H1 (cell line): ENCODE measurements around the gene GNAL. TPM values are rescaled to one million over a fixed set of nuclear protein-coding genes. Genes with fewer than 3 reads are reported as not detected.

Experiments
- CTCF ChIA-PET: fragments of 300-600 bp; sonication (Branson Sonifier 250); formaldehyde crosslinking; loops from one replicate; lab custom pipeline; 2021; ENCODE audit not compliant: partially characterized antibody; lab: Charles Lee
- POLR2A ChIA-PET: fragments of 300-600 bp; sonication (Branson Sonifier 250); formaldehyde crosslinking; loops from one replicate; lab custom pipeline; 2021; ENCODE audit warnings: inconsistent platforms; ENCODE audit not compliant: partially characterized antibody; lab: Charles Lee
- DNase-seq, 2 experiments: peaks; one replicate each; pipeline versions ENCODE4 v3.0.0 to v3.0.0-alpha.2; 2010 to 2022; ENCODE audit warnings: low spot score in 2 of 2, low read depth in 1 of 2, mixed read lengths in 1 of 2
- FAIRE-seq: peaks from 2 replicates; lab custom pipeline; 2011; peaks lifted over from hg19 to GRCh38; lab: Jason Lieb, UNC
- H2AFZ ChIP-seq: 2 replicates; pipeline ENCODE4 v1.8.1; 2012; ENCODE audit warnings: low read length, inconsistent platforms
- H2AK5ac ChIP-seq: 2 replicates; pipeline ENCODE4 v1.6.1; 2013; ENCODE audit warnings: low read depth, low read length
- H2BK120ac ChIP-seq: replicated peaks from 2 replicates; pipeline ENCODE3; 2013; ENCODE audit warnings: low read depth, low read length, inconsistent platforms
- H2BK12ac ChIP-seq: 2 replicates; pipeline ENCODE4 v1.6.1; 2013; ENCODE audit warnings: low read depth, low read length
- H2BK15ac ChIP-seq: 2 replicates; pipeline ENCODE4 v1.6.1; 2013; ENCODE audit warnings: low read length
- H2BK20ac ChIP-seq: 2 replicates; pipeline ENCODE4 v1.6.1; 2013; ENCODE audit warnings: low read length
- H2BK5ac ChIP-seq: 2 replicates; pipeline ENCODE4 v1.6.1; 2013; ENCODE audit warnings: low read depth, low read length
- H3K14ac ChIP-seq: 2 replicates; pipeline ENCODE4 v1.6.1; 2013; ENCODE audit warnings: inconsistent platforms; ENCODE audit not compliant: insufficient read length
- H3K18ac ChIP-seq: 2 replicates; pipeline ENCODE4 v1.6.1; 2013; ENCODE audit warnings: low read length; ENCODE audit errors: extremely low read depth
- H3K23ac ChIP-seq: 2 replicates; pipeline ENCODE4 v1.6.1; 2013; ENCODE audit warnings: inconsistent platforms; ENCODE audit not compliant: insufficient read length
- H3K23me2 ChIP-seq: 2 replicates; pipeline ENCODE4 v1.6.1; 2013; ENCODE audit warnings: low read depth, low read length
- H3K27ac ChIP-seq: 2 replicates; pipeline ENCODE4 v1.6.1; 2011; ENCODE audit warnings: low read depth, low read length, inconsistent platforms
- H3K27me3 ChIP-seq, 4 experiments: replicated peaks in 1 of 4; 1 replicate in 1 of 4; 2 replicates in 3 of 4; pipeline versions ENCODE4 v1.6.1 to v1.8.1; 2011 to 2013; ENCODE audit warnings: low read length in 3 of 4, mild to moderate bottlenecking in 3 of 4, inconsistent platforms in 2 of 4, mixed read lengths in 2 of 4, moderate library complexity in 1 of 4; ENCODE audit not compliant: control insufficient read depth in 3 of 4, insufficient read depth in 3 of 4; ENCODE audit errors: extremely low read depth in 1 of 4
- H3K36me3 ChIP-seq, 4 experiments: 2 replicates each; pipeline versions ENCODE4 v1.6.1 to v1.8.1; 2011 to 2013; ENCODE audit warnings: mild to moderate bottlenecking in 4 of 4, low read length in 3 of 4, moderate library complexity in 2 of 4, control low read depth in 1 of 4, inconsistent platforms in 1 of 4; ENCODE audit not compliant: insufficient read depth in 4 of 4, control insufficient read depth in 2 of 4
- H3K4ac ChIP-seq: replicated peaks from 2 replicates; pipeline ENCODE3; 2013; ENCODE audit warnings: low read length, low read depth, mixed read lengths, inconsistent platforms; ENCODE audit not compliant: insufficient read length
- H3K4me1 ChIP-seq, 4 experiments: replicated peaks in 1 of 4; 1 replicate in 1 of 4; 2 replicates in 3 of 4; pipeline versions ENCODE4 v1.6.1 to v1.8.1; 2011 to 2013; ENCODE audit warnings: low read length in 3 of 4, inconsistent platforms in 2 of 4, mixed read lengths in 1 of 4; ENCODE audit not compliant: insufficient read depth in 4 of 4, control insufficient read depth in 3 of 4
- H3K4me2 ChIP-seq, 2 experiments: 2 replicates each; pipeline versions ENCODE4 v1.6.1 to v1.8.1; 2011 to 2013; ENCODE audit warnings: low read depth in 2 of 2, low read length in 2 of 2, control low read depth in 1 of 2, inconsistent platforms in 1 of 2, mild to moderate bottlenecking in 1 of 2; ENCODE audit not compliant: insufficient read depth in 1 of 2
- H3K4me3 ChIP-seq, 4 experiments: fragments of 200-600, 300-600 bp in 1 of 4; sonication (generic), shearing (Covaris generic), sonication (Bioruptor Twin) in 1 of 4; 2 replicates each; pipeline versions ENCODE4 v1.5.1 to v1.8.1; 2011 to 2016; ENCODE audit warnings: low read length in 4 of 4, low read depth in 3 of 4, control low read depth in 2 of 4, inconsistent platforms in 2 of 4, mild to moderate bottlenecking in 2 of 4, mixed read lengths in 1 of 4, moderate library complexity in 1 of 4; ENCODE audit not compliant: insufficient read depth in 2 of 4; ENCODE audit errors: extremely low read depth in 1 of 4
- H3K56ac ChIP-seq: replicated peaks from 2 replicates; pipeline ENCODE3; 2013; ENCODE audit warnings: low read depth, mild to moderate bottlenecking, mixed read lengths, low read length, inconsistent platforms; ENCODE audit not compliant: insufficient read length
- H3K79me1 ChIP-seq: 2 replicates; pipeline ENCODE4 v1.6.1; 2013; ENCODE audit warnings: low read depth, low read length, control low read depth
- H3K79me2 ChIP-seq, 2 experiments: 2 replicates each; pipeline versions ENCODE4 v1.6.1 to v1.8.1; 2012 to 2013; ENCODE audit warnings: low read length in 2 of 2, mild to moderate bottlenecking in 2 of 2, inconsistent platforms in 1 of 2; ENCODE audit not compliant: insufficient read depth in 2 of 2, control insufficient read depth in 1 of 2
- H3K9ac ChIP-seq, 4 experiments: replicated peaks in 1 of 4; 1 replicate in 1 of 4; 2 replicates in 3 of 4; pipeline versions ENCODE4 v1.6.1 to v1.8.1; 2011 to 2013; ENCODE audit warnings: low read depth in 3 of 4, low read length in 3 of 4, control low read depth in 2 of 4, mild to moderate bottlenecking in 2 of 4, moderate library complexity in 2 of 4, inconsistent platforms in 1 of 4; ENCODE audit errors: extremely low read depth in 1 of 4
- H3K9me3 ChIP-seq, 2 experiments: 2 replicates each; pipeline versions ENCODE4 v1.6.1 to v1.8.1; 2012 to 2013; ENCODE audit warnings: mild to moderate bottlenecking in 2 of 2, moderate library complexity in 2 of 2, control low read depth in 1 of 2, inconsistent platforms in 1 of 2, low read depth in 1 of 2, low read length in 1 of 2, mixed read lengths in 1 of 2; ENCODE audit not compliant: insufficient read depth in 2 of 2
- H4K20me1 ChIP-seq, 2 experiments: replicated peaks in 1 of 2; 2 replicates each; pipeline versions ENCODE3 to v1.8.1; 2011 to 2013; ENCODE audit warnings: inconsistent platforms in 2 of 2, low read length in 2 of 2, mild to moderate bottlenecking in 1 of 2; ENCODE audit not compliant: insufficient read depth in 2 of 2, control insufficient read depth in 1 of 2
- H4K5ac ChIP-seq: 2 replicates; pipeline ENCODE4 v1.6.1; 2013; ENCODE audit warnings: low read length, low read depth, mixed read lengths, inconsistent platforms; ENCODE audit not compliant: insufficient read length
- H4K8ac ChIP-seq: 2 replicates; pipeline ENCODE4 v1.8.0; 2013; ENCODE audit warnings: mild to moderate bottlenecking, moderate library complexity, low read length, inconsistent platforms; ENCODE audit not compliant: insufficient read depth; ENCODE audit errors: extremely low read depth
- H4K91ac ChIP-seq: replicated peaks from 2 replicates; pipeline ENCODE3; 2013; ENCODE audit warnings: low read length, mixed read lengths, inconsistent platforms; ENCODE audit not compliant: insufficient read length
- BRCA1 ChIP-seq: IDR thresholded peaks from 2 replicates; pipeline ENCODE4 v1.6.1; 2012; ENCODE audit warnings: low read depth, low read length, improper control_type of control experiment
- CTBP2 ChIP-seq: IDR thresholded peaks from 2 replicates; pipeline ENCODE4 v1.7.0; 2011; ENCODE audit warnings: borderline replicate concordance, mild to moderate bottlenecking, moderate library complexity, mixed read lengths, low read length; ENCODE audit not compliant: insufficient read depth, insufficient read length
- EP300 ChIP-seq, 2 experiments: IDR thresholded peaks; 1 replicate in 1 of 2; 2 replicates in 1 of 2; pipeline ENCODE4 v1.6.1; 2011 to 2012; ENCODE audit warnings: low read depth in 2 of 2, low read length in 2 of 2, mild to moderate bottlenecking in 2 of 2, borderline replicate concordance in 1 of 2, inconsistent platforms in 1 of 2, moderate library complexity in 1 of 2
- POLR2AphosphoS5 ChIP-seq: IDR thresholded peaks from 2 replicates; pipeline ENCODE4 v1.6.1; 2011; ENCODE audit warnings: low read depth, low read length
- POU5F1 ChIP-seq: IDR thresholded peaks from 2 replicates; pipeline ENCODE4 v1.6.1; 2011; ENCODE audit warnings: low read depth, mild to moderate bottlenecking, low read length, moderate library complexity
- SP2 ChIP-seq: IDR thresholded peaks from 2 replicates; pipeline ENCODE4 v1.6.1; 2012; ENCODE audit warnings: mild to moderate bottlenecking, low read length, inconsistent platforms
- TAF7 ChIP-seq: optimal IDR thresholded peaks from 2 replicates; pipeline ENCODE3; 2011; ENCODE audit warnings: low read depth, mild to moderate bottlenecking, inconsistent platforms, low read length, moderate library complexity, borderline replicate concordance
- TEAD4 ChIP-seq: IDR thresholded peaks from 2 replicates; pipeline ENCODE4 v1.6.1; 2012; ENCODE audit warnings: low read depth, low read length, inconsistent platforms, mixed read lengths
- ZNF274 ChIP-seq: IDR thresholded peaks from 2 replicates; pipeline ENCODE4 v1.7.0; 2012; ENCODE audit warnings: low read length, borderline replicate concordance; ENCODE audit errors: extremely low read depth
- WGBS, 2 experiments: shearing (Covaris generic) in 1 of 2; methylation state at CpG; one replicate each; pipeline versions ENCODE4 v1.1.6 to v1.1.7; 2013 to 2015; ENCODE audit warnings: low lambda C conversion rate in 2 of 2, mixed read lengths in 2 of 2, inconsistent platforms in 1 of 2, low coverage in 1 of 2, missing lambda C conversion rate in 1 of 2; ENCODE audit not compliant: insufficient replicate concordance in 2 of 2, insufficient coverage in 1 of 2, insufficient read length in 1 of 2; ENCODE audit errors: extremely low coverage in 1 of 2, missing lambda C conversion rate in 1 of 2; 5-methylcytosine and 5-hydroxymethylcytosine counted together
- polyA plus RNA-seq, 7 experiments: library from polyadenylated mRNA; depleted of rRNA in 3 of 7; stranded (reverse) in 5 of 7; unstranded in 2 of 7; fragments of >200 nt in 5 of 7; fragments of 200-250 nt in 2 of 7; gene quantifications; 1 replicate in 5 of 7; 2 replicates in 1 of 7; 4 replicates in 1 of 7; pipeline versions ENCODE4 v1.2.1 to v1.2.3, GENCODE V29; 2011 to 2013; ENCODE audit warnings: missing spikeins in 2 of 7, mixed read lengths in 2 of 7
- total RNA-seq: library from RNA; stranded (reverse); fragmentation: NEBNext Ultra II Directional; extraction: Animal tissue kit (Norgen Biotek cat#: 25700); gene quantifications from 2 replicates; pipeline ENCODE4 v1.2.1, GENCODE V29; 2021
- TF ChIP-seq, protein P1 (sequence below), 3 experiments: IDR thresholded peaks; 1 replicate in 2 of 3; 2 replicates in 1 of 3; pipeline versions ENCODE4 v1.5.1 to v1.6.1; 2011; ENCODE audit warnings: low read length in 3 of 3, mild to moderate bottlenecking in 3 of 3, inconsistent platforms in 2 of 3, low read depth in 1 of 3, moderate library complexity in 1 of 3; ENCODE audit not compliant: insufficient read depth in 1 of 3; ENCODE audit errors: control extremely low read depth in 1 of 3

The GNAL gene
- total and polyA plus RNA-seq, 2 of the 8 experiments (the other 6 are each of a cell fraction or from before 2014, with no cell fraction given), result 13.2 to 18.3 TPM

- Histone ChIP-seq H2BK20ac (no peak overlapping the region), H3K56ac (no peak overlapping the region), H3K27ac (no peak overlapping the region), H3K79me2 (no peaks in the 10 kb centered on the region), H3K23ac (no peak overlapping the region), H4K8ac (no peak overlapping the region), H2BK15ac (no peak overlapping the region), H4K5ac (no peak overlapping the region), H3K23me2 (no peaks in the 10 kb centered on the region), H3K4ac (no peak overlapping the region), H2AK5ac (no peak overlapping the region), H3K4me1 (no peaks in the 10 kb centered on the region; a peak in 1 of 7 replicates), H3K4me3 (no peak overlapping the region), H4K20me1 (no peaks in the 10 kb centered on the region), H3K4me2 (no peak overlapping the region), H2BK12ac (no peak overlapping the region), H3K36me3 (no peaks in the 10 kb centered on the region), H2BK120ac (no peak overlapping the region), H2BK5ac (no peak overlapping the region), H3K79me1 (no peaks in the 10 kb centered on the region), H3K9ac (no peak overlapping the region), H2AFZ (no peak overlapping the region), H3K18ac (no peak overlapping the region), H4K91ac (no peak overlapping the region), H3K27me3 (no peaks in the 10 kb centered on the region), H3K14ac (no peak overlapping the region), H3K9me3 (no peaks in the 10 kb centered on the region)
- CTCF ChIA-PET, result interaction anchor here (0.5 to 5.5 kb wide), 4 partner anchors 13 to 164 kb away, joined by 3 to 43 read pairs (median 4); no protein-coding TSS in a partner anchor
- 91% methylated on average over 12 of the region's 12 CpGs; no CpG with 5 or more reads in 1 of the 2 experiments for WGBS, 2 experiments
- FAIRE-seq (no peak), DNase-seq (no peak)
- POLR2A ChIA-PET, result interaction anchor here (1.7 kb wide), 1 partner anchor 22 kb away, joined by 3 read pairs; no protein-coding TSS in a partner anchor
- TF ChIP-seq ZNF274 (no peak), TAF7 (no peak), TEAD4 (no peak), SP2 (no peak), POLR2AphosphoS5 (no peak), POU5F1 (no peak), BRCA1 (no peak), CTBP2 (no peak), EP300 (IDR thresholded peaks at IDR 0.05; ENCODE audit: borderline replicate concordance in 1 of 2, low read depth in 2 of 2, low read length in 2 of 2) (no peak)
- TF ChIP-seq, protein P1, sequence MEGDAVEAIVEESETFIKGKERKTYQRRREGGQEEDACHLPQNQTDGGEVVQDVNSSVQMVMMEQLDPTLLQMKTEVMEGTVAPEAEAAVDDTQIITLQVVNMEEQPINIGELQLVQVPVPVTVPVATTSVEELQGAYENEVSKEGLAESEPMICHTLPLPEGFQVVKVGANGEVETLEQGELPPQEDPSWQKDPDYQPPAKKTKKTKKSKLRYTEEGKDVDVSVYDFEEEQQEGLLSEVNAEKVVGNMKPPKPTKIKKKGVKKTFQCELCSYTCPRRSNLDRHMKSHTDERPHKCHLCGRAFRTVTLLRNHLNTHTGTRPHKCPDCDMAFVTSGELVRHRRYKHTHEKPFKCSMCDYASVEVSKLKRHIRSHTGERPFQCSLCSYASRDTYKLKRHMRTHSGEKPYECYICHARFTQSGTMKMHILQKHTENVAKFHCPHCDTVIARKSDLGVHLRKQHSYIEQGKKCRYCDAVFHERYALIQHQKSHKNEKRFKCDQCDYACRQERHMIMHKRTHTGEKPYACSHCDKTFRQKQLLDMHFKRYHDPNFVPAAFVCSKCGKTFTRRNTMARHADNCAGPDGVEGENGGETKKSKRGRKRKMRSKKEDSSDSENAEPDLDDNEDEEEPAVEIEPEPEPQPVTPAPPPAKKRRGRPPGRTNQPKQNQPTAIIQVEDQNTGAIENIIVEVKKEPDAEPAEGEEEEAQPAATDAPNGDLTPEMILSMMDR (IDR thresholded peaks at IDR 0.05; ENCODE audit: control extremely low read depth in 1 of 3, insufficient read depth in 1 of 3, low read depth in 1 of 3, low read length in 3 of 3), result no peak
Measured at GRCh38 chr18:11925800-11926481, 236.9 kb downstream of the GNAL start.
